ENCODE measurements around the gene IGF2R.
"Not testable (repeated sequence)": the region's sequence is repeated elsewhere in the genome, so short reads cannot be mapped to it uniquely, and the experiment has no call there.

The IGF2R gene

GRCh38 chr6:160106010-160106409, 137.1 kb downstream of the IGF2R start:
- no peak for DNase-seq

GRCh38 chr6:160106701-160107100, 137.8 kb downstream of the IGF2R start:
- no peak for DNase-seq

DNA sequence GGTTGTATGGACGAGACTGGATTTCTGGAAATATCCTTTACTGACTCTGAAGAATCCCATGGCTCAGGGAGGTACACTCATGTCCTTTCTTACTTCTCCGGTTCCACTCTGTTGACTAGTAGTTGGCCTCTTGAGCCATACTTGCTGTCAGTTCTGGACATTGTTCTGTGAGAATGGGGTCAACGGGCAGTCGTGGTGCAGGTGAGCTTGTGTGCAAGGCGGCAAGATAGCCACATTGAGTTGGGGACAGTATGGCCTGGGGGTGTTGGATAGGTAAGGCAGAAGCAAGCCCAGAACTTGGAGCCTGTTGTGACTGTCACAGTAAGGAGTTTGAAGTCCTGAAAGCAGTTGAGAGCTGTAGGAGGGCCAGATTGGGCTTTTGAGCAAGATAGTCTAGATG, 139.2 kb downstream of the IGF2R start:
- DNase-seq, result no peak

- DNase-seq, result no peak
These were observed 141.8 kb downstream of the IGF2R start for GRCh38 chr6:160110586-160111123.

GRCh38 chr6:160111806-160112205, 142.9 kb downstream of the IGF2R start:
- no peak for DNase-seq

DNA sequence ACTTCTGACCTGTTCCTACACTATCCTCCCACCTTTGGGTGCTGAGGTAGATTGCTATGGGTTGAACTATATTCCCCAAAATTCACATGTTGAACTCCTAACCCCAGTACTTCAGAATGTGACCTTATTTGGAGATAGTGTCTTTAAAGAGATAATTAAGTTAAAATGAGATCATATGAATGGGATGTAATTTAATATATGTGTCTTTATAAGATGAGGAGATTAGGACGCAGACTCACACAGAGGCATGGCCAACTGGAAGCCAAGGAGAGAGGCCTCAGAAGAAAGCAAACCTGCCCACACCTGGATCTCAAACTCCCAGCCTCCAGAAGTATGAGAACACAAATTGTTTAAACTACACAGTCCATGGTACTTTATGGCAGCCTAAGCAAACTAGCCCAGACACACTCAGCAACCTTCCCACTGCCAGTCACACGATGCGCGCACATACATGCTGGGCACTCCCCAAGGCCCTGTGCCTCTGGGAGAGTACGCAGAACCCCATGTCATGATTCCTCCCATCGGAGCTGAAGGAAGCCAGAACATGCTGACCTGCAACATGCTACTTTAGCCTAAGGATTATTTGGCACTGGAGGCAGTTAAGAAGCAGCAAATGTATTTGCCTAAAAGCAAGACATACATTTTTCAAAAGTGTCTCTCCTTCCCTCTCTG, 143.9 kb downstream of the IGF2R start:
- DNase-seq, result no peak

DNA sequence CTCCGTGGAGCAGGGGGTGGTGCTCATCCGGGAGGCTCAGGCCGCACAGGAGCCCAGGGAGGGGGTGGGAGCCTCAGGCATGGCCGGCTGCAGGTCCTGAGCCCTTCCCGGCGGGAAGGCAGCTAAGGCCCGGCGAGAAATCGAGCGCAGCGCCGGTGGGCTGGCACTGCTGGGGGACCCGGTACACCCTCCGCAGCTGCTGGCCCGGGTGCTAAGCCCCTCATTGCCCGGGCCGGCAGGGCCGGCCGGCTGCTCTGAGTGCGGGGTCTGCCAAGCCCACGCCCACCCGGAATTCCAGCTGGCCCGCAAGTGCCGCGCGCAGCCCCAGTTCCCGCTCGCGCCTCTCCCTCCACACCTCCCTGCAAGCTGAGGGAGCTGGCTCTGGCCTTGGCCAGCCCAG, 145.7 kb downstream of the IGF2R start:
- DNase-seq, result not testable (repeated sequence)

- DNase-seq, result no peak
These were observed 146.5 kb downstream of the IGF2R start for GRCh38 chr6:160115421-160115820.

DNA sequence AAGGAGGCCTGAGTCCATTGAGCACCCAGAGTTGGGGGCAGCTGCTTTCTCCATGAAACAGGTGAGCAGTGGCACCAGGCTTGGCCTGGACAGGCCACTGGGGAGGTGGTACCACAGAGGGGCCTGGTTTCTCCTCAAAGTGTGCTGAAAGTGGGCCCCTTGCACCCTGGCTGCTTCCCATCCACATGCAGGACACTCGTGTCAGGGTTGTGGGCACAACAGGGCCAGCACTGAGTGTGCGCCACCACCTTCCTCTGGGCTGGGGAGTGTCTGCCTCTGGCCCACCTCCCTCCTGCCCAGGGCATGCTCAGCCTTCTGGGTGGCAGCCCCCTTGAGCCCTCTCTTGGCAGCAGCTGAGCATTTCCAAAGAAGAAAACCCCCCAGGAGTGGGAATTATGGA, 147.5 kb downstream of the IGF2R start:
- no peak for DNase-seq

DNA sequence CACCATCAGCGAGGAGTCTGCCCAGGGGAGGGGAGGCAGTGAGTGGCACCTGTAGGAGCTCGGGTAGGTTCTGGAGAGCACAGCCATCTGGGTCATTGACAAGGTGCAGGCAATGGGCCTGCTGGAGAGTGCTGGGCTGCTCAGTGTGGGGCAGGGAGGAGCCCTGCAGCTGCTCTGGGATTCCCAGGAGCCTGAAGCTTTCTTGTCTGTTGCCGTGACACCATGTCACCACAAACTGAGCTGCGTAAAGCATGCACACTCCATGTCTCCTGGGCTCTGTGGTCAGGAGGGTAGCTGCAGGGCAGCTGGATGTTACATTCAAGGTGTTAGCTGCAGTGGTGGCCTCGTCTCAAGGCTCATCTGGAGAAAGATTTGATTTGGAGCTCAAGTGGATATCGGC, 148.3 kb downstream of the IGF2R start:
- no peak for DNase-seq

- DNase-seq, result no peak
These were observed 149.8 kb downstream of the IGF2R start for GRCh38 chr6:160118620-160119229.

GRCh38 chr6:160120087-160120486, 151.2 kb downstream of the IGF2R start:
- DNase-seq, result no peak

GRCh38 chr6:160121558-160121957, 152.7 kb downstream of the IGF2R start, which contains the start of gene SLC22A1:
Gene SLC22A1, plus strand, starts transcription at chr6:160121815. Its CDS starts 121 bp downstream, at chr6:160121936.
- DNase-seq, result no peak

- DNase-seq, result no peak
These were observed 153.1 kb downstream of the IGF2R start for GRCh38 chr6:160121981-160122380.

DNA sequence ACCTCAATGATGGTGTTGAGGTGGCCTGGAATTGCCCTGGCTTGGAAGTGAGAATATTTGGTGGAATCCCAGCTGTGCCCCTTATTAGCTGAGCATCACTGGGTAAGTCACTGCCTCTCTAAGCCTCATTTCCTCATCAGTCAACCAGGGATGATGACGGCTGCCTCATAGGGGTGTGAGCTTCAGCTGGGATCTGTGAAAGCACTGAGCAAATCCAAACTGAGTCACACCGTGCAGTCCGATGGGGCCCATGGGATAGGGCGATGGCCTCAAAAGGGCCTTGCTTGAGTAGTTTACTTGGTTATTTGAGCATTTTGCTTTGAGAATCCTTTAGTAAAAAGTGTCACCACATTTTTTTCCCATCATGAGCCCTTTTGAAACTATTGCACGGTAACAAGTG, 153.9 kb downstream of the IGF2R start:
- no peak for DNase-seq

GRCh38 chr6:160124007-160124406, 155.1 kb downstream of the IGF2R start:
- DNase-seq, result no peak

DNA sequence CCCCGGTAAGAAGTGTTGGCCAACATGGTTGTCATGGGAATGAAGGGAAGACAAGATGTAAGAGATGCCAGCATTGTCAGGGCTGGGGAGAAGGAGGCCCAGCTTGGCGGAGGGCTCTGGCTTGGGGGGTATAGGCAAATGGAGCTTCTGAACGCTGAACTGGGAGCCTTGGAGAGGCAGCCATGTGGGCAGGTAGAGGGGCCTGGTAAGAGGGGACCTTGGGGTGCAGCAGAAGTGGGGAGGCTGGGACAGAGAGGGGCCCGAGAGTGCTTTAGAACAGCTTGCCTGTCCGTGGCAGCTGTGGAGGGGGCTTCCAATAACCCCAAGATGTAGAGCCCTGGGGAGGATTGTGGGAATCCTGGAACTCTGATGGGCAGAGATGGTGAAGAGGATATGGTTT, 155.7 kb downstream of the IGF2R start:
- DNase-seq, result no peak

DNA sequence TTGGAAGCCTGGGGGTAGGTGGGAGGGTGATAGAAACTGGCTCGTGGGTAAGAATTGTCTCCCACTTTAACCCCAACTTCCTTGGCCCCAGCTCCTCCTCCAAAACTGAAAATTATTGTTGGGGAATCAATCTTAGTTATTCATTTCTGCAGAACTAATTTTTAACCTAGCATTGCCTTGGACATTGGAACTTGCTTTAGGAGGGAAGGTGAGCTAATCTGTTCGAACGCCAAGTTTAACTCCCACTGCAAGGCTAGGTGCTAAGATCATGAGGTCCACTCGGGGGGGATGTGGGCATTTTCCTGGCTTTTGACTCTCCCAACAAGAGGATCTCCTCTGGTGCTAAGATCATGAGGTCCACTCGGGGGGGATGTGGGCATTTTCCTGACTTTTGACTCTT, 156.2 kb downstream of the IGF2R start:
- not testable (repeated sequence) for DNase-seq

GRCh38 chr6:160127270-160128124, 158.6 kb downstream of the IGF2R start:
- no peak for DNase-seq

DNA sequence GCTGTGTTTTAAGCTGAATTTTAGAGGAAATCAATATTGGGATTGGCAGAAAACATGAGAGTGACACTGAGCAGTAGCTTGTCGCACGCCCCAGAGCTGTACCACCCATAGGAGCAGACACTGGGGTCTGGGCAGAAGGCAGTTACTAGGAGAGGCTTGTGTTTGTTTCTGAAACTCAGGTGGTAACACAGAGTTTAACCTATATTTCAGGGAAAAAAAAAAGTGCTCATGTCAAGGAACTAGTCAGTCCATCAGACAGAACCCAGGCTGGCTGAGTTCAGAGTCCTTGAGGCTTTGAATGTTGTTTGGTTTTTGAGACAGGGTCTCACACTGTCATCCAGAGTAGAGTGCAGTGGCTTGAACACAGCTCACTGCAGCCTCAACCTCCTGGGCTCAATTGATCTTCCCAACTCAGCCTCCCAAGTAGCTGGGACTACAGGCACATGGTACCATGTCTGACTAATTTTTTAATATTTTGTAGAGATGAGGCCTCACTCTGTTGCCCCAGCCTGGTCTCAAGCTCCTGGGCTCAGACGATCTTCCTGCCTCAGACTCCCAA, 159.3 kb downstream of the IGF2R start:
- DNase-seq, result no peak

DNA sequence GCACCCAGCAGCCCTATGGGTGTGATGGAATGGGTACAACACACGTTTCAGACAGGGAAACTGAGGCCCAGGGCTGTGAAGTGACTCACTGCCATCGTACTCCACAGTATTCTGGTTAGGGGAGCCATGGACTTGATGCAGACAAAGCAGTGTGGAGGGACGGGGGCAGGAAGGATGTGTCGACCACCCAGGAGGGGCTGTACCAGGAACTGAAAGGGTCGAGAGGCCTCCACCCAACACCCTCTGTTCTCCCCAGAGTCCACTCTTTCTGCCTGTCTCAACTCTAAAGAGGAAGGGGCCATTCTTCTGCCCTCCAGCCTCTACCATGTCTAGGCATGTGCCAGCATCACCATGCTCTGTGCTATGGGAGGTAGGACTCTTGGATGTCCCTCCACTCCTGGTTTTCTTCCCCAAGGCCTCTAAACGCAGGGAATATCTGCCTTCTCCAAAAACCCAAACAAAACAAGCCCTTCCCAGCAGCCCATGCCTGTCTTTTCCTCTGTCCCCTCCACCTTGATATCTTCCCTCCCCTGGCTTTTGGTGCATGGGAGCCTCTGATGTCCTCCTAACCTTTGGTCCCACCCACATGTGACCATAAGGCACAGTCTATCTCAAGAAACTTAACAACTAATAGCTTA, 160.1 kb downstream of the IGF2R start:
- DNase-seq, result no peak

- DNase-seq, result no peak
These were observed 161.2 kb downstream of the IGF2R start for GRCh38 chr6:160129881-160130615.

Data from activated CD8-positive, alpha-beta memory T cell treated with anti-CD3 and anti-CD28 coated beads, Interleukin-2, amount 50 U/mL, for 48 hours (primary cell).